Body of pancreas (tissue), 4 donors: Measurements from ENCODE around the gene RASL11A. TPM values are rescaled to one million over a fixed set of nuclear protein-coding genes. Genes with fewer than 3 reads are reported as not detected.
A peak's percentile ranks its signal among the peaks of the same experiment; 100 is the strongest.
"Not testable (repeated sequence)": the region's sequence is repeated elsewhere in the genome, so short reads cannot be mapped to it uniquely, and the experiment has no call there.

Experiments used
- ATAC-seq: fragments of 150-250 bp; one replicate; pipeline ENCODE4 v1.9.1; 2016
- DNase-seq, 4 donors: peaks; one replicate each; pipeline ENCODE4 v3.0.0-alpha.2; 2019
- H3K27ac ChIP-seq, 4 donors: fragments of 200-600 bp; sonication (generic); 1 replicate in 3 of 4; 2 replicates in 1 of 4; pipeline versions ENCODE4 v1.5.1 to v1.6.1; 2016 to 2019; ENCODE audit warnings: mild to moderate bottlenecking in 1 of 4, mixed read lengths in 1 of 4, moderate library complexity in 1 of 4
- H3K27me3 ChIP-seq, 2 donors: fragments of 200-600 bp; sonication (generic); one replicate each; pipeline ENCODE4 v1.6.0; 2016; ENCODE audit warnings: mild to moderate bottlenecking in 1 of 2
- H3K36me3 ChIP-seq, 2 donors: fragments of 200-600 bp; sonication (generic); replicated peaks in 1 of 2; 2 replicates each; pipeline ENCODE4 v1.5.1; 2016; ENCODE audit warnings: low read depth in 2 of 2; ENCODE audit not compliant: insufficient read depth in 1 of 2
- H3K4me1 ChIP-seq: fragments of 200-600 bp; sonication (generic); one replicate; pipeline ENCODE4 v1.6.0; 2016
- H3K4me3 ChIP-seq, 2 donors: fragments of 200-600 bp; sonication (generic); 1 replicate in 1 of 2; 2 replicates in 1 of 2; pipeline ENCODE4 v1.5.1; 2016 to 2019
- H3K9me3 ChIP-seq, 3 donors: fragments of 200-600 bp; sonication (generic); 1 replicate in 2 of 3; 2 replicates in 1 of 3; pipeline ENCODE4 v1.5.1; 2016
- POLR2A ChIP-seq, 3 donors: fragments of 450-650 bp; IDR thresholded peaks; one replicate each; pipeline ENCODE4 v1.6.1; 2016; ENCODE audit warnings: antibody characterized with exemption in 3 of 3, mild to moderate bottlenecking in 2 of 3
- whole genome bisulfite sequencing, 2 donors: methylation state at CpG; one replicate each; pipeline ENCODE4 v1.1.5; 2017; 5-methylcytosine and 5-hydroxymethylcytosine counted together
- intact Hi-C: fragments of 100-400 bp; cut with DNase I; formaldehyde crosslinking; loops from one replicate; pipeline ENCODE4 v1.15.1; 2023
- total RNA-seq, 2 donors: library from RNA; depleted of rRNA; stranded (reverse); fragments of >200 nt; gene quantifications; one replicate each; pipeline ENCODE4 v1.1.0, GENCODE V29; 2016
- TF ChIP-seq, protein P1 (sequence below), 7 experiments: fragments of 450-650 bp in 4 of 7; fragments of 200-600 bp in 3 of 7; sonication (generic) in 3 of 7; IDR thresholded peaks; one replicate each; pipeline ENCODE4 v1.5.1; 2016 to 2019; ENCODE audit warnings: antibody characterized with exemption in 7 of 7

RASL11A gene, protein sequence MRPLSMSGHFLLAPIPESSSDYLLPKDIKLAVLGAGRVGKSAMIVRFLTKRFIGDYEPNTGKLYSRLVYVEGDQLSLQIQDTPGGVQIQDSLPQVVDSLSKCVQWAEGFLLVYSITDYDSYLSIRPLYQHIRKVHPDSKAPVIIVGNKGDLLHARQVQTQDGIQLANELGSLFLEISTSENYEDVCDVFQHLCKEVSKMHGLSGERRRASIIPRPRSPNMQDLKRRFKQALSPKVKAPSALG
- 1 to 10 TPM; 1.3 to 6.5 TPM for total RNA-seq

DNA sequence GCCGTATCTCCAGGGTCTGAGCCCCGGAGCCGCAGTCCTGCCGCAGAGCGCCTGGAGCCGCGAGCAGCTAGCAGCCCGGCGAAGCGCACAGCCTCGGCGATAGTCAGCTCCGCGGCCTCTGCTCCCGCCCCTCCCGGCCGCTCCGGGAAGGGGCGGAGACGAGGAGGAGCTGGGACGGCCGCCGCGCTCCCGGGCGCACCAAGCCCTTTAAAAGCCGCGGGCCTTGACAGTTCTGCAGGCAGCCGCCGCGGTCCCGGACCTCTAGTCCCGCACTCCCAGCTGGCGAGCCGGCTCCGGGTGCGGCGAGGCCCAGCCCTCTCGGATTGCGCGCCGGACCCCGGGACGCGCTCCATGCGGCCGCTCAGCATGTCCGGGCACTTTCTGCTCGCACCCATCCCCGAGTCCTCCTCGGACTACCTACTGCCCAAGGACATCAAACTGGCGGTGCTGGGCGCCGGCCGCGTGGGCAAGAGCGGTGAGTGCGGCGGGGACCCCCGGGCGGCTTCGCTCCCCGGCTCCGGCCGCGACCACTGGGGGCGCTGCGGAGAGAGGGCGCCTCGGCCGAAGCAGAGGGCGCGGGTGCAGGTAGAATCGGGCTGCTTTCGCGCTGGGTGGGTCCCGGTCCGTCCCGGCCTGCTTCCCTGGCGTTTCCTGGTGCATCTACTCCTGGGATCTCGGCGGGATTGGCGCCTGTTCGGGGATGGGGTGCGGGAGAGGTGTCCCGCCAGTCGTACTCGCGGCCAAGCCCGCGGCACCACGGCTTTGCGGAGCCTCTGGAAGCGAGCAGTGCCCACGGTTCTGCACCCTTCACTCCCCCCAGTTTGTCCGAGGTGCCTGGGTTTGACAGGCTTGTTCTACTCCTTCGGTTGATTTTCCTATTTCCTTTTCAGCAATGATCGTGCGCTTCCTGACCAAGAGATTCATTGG is at the start of gene RASL11A:
Gene RASL11A (plus strand): TSS at position 237 of the 927 bp plus-strand sequence. CDS start 115 bp downstream, at position 352.
- WGBS, 2 donors: 1% methylated on average over 18 to 96 of the region's 99 CpGs
- H3K4me1 ChIP-seq: peaks cover 24% of the 10 kb centered on the region

DNA sequence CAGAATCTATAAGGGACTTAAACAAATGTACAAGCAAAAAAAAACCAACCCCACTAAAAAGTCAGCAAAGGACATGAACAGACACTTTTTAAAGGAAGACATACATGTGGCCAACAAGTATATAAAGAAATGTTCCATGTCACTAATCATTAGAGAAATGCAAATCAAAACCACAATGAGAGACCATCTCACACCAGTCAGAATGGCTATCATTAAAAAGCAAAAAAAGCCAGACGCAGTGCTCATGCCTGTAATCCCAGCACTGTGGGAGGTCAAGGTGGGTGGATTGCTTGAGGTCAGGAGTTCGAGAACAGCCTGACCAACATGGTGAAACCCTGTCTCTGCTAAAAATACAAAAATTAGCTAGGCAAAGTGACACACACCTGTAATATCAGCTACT is 48.5 kb upstream of the RASL11A start:
- H3K27ac ChIP-seq, intact Hi-C loops, DNase-seq, H3K4me1 ChIP-seq, H3K36me3 ChIP-seq, ATAC-seq, H3K4me3 ChIP-seq, H3K9me3 ChIP-seq, H3K27me3 ChIP-seq: not testable (repeated sequence)
- WGBS, 2 donors: 68 to 78% methylated on average over 2 of the region's 2 CpGs

More for the DNA sequence above, at the start of gene RASL11A:
- DNase-seq: peak; percentile 83 to 90 (median 90)
- peak; percentile 94 for ATAC-seq
- Histone ChIP-seq H3K27me3 (no peaks in the 10 kb centered on the region), H3K36me3 (no peaks in the 10 kb centered on the region), H3K27ac (peak within 1 kb of the TSS; percentile 79 to 94 (median 84)), H3K9me3 (no peaks in the 10 kb centered on the region), H3K4me3 (peak within 1 kb of the TSS; percentile 9 to 78)
- intact Hi-C loops: loop anchor here (10.0 kb wide), 1 partner anchor 326 kb away; no protein-coding TSS in a partner anchor
- TF ChIP-seq, protein P1, sequence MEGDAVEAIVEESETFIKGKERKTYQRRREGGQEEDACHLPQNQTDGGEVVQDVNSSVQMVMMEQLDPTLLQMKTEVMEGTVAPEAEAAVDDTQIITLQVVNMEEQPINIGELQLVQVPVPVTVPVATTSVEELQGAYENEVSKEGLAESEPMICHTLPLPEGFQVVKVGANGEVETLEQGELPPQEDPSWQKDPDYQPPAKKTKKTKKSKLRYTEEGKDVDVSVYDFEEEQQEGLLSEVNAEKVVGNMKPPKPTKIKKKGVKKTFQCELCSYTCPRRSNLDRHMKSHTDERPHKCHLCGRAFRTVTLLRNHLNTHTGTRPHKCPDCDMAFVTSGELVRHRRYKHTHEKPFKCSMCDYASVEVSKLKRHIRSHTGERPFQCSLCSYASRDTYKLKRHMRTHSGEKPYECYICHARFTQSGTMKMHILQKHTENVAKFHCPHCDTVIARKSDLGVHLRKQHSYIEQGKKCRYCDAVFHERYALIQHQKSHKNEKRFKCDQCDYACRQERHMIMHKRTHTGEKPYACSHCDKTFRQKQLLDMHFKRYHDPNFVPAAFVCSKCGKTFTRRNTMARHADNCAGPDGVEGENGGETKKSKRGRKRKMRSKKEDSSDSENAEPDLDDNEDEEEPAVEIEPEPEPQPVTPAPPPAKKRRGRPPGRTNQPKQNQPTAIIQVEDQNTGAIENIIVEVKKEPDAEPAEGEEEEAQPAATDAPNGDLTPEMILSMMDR (IDR thresholded peaks at IDR 0.05): peak; percentile 78 to 97 (median 85)
- TF ChIP-seq POLR2A (IDR thresholded peaks at IDR 0.05): peak; percentile 89 to 96 (median 94)

DNA sequence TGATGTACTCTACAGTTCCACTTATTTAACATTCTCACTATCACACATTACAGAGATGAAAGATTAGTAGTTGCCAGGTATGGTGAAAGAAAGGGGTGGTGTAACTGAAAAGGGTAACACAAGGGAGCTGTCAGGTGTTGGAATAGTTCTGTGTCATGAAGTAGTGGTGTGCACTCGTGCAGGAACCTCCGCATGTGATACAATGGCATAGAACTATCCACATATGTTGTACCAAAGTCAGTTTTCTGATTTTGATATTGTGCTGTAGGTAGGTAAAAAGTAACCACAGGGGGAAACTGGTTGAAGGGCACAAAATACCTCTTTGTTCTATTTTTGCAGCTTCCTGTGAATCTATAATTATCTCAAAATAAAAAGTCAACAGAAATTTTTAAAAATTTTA is 43.6 kb upstream of the RASL11A start:
- no peaks in the 10 kb centered on the region for H3K36me3 ChIP-seq
- intact Hi-C loops: no loop called here
- ATAC-seq (no peak), DNase-seq (no peak)
- no peaks in the 10 kb centered on the region for H3K9me3 ChIP-seq
- H3K27ac ChIP-seq: no peak overlapping the region
- TF ChIP-seq, protein P1 (IDR thresholded peaks at IDR 0.05): no peak
- TF ChIP-seq POLR2A (IDR thresholded peaks at IDR 0.05): no peak
- no peak overlapping the region for H3K4me3 ChIP-seq
- 52 to 78% methylated on average over 2 of the region's 2 CpGs for WGBS, 2 donors
- H3K27me3 ChIP-seq: no peaks in the 10 kb centered on the region
- no peaks in the 10 kb centered on the region for H3K4me1 ChIP-seq

DNA sequence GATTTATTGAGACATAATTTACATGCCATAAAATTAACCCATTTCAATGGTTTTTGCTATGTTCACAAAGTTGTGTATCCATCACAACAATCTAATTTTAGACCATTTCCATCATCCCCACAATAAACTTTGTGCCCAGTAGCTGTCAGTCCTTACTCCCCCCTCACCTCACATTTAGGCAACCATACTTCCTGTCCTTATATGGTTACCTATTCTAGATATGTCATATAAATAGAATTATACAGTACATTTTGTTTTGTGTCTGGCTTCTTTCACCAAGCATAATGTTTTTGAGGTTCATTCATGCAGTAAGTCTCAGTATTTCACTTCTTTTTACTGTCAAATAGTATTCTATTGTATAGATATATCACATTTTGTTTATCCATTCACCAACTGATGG is 42.5 kb upstream of the RASL11A start:
- DNase-seq (no peak), ATAC-seq (no peak)
- TF ChIP-seq POLR2A (IDR thresholded peaks at IDR 0.05): no peak
- TF ChIP-seq, protein P1 (IDR thresholded peaks at IDR 0.05): no peak
- Histone ChIP-seq H3K4me1 (no peaks in the 10 kb centered on the region), H3K27me3 (no peaks in the 10 kb centered on the region), H3K9me3 (no peaks in the 10 kb centered on the region), H3K27ac (no peak overlapping the region), H3K4me3 (no peak overlapping the region), H3K36me3 (no peaks in the 10 kb centered on the region)
- intact Hi-C loops: no loop called here

DNA sequence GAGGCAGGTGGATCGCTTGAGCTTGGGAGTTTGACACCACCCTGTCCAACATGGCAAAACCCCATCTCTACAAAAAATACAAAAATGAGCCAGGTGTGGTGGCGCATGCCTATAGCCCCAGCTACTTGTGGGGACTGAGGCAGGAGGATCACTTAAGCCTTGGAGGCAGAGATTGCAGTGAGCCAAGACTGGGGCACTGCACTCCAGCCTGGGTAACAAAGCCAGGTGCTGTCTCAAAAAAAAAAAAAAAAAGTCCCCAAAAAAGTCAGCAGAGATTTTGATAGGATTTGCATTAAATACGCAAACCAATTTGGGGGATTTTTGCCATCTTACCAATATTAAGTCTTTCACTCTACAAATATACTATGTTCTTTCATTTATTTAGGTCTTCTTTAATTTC is 41.0 kb upstream of the RASL11A start:
- 96% methylated on average over 3 of the region's 3 CpGs for WGBS, 2 donors
- DNase-seq (no peak), ATAC-seq (no peak)
- no peaks in the 10 kb centered on the region for H3K4me1 ChIP-seq
- H3K27me3 ChIP-seq: no peaks in the 10 kb centered on the region
- TF ChIP-seq, protein P1 (IDR thresholded peaks at IDR 0.05): no peak
- TF ChIP-seq POLR2A (IDR thresholded peaks at IDR 0.05): no peak
- no peak overlapping the region for H3K27ac ChIP-seq
- no peaks in the 10 kb centered on the region for H3K36me3 ChIP-seq
- H3K4me3 ChIP-seq: no peak overlapping the region
- intact Hi-C loops: no loop called here
- no peaks in the 10 kb centered on the region for H3K9me3 ChIP-seq
